ENCODE results near the gene FCHO1. TPM values are rescaled to one million over a fixed set of nuclear protein-coding genes. Genes with fewer than 3 reads are reported as not detected.

Gene FCHO1
- total RNA-seq, 1 experiment from 2014 or later, result 1.1 TPM

DNA sequence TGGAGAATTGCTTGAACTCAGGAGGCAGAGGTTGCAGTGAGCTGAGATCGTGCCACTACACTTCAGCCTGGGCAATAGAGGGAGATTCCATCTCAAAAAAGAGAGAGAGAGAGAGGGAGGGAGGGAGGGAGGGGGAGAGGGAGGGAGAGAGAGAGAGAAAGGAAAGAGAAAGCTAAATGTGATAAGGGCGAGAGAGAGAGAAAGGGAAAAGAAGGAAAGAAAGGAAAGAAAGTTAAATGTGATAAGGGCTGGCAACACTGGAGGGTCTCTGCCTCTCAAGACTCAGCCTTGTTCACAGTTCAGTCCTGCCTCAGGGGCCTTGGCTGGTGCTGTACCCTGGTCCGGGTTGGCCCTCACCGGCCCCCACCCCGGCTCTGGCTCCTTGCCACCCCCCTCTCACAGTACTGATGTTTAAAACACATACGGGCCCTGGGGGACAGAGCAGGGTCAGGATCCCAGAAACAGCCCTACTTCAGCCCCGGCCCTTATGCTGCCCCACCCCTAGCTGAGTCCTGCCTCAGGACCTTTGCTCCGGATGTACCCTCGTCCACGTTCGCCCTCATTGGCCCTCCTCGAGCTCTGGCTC is 28.5 kb upstream of the FCHO1 start:
- DNase-seq (ENCODE audit: low read depth, low spot score), result no peak
- no peak overlapping the region for H3K27ac ChIP-seq (ENCODE audit: low read length)
- no peaks in the 10 kb centered on the region for H3K27me3 ChIP-seq (ENCODE audit: control insufficient read depth, insufficient read depth, low read length)
- no peak for ATAC-seq
- BruUV-seq (replicated peaks), result no TSS peak
- TF ChIP-seq REST (IDR thresholded peaks at IDR 0.05; ENCODE audit: insufficient read depth in 1 of 2, low read depth in 2 of 2, low read length in 1 of 2) (no peak), SIN3A (IDR thresholded peaks at IDR 0.05; ENCODE audit: borderline replicate concordance, insufficient read depth, low read depth, low read length) (no peak), TCF7L2 (IDR thresholded peaks at IDR 0.05; ENCODE audit: low read depth, low read length) (no peak)
- TF ChIP-seq, protein P1, sequence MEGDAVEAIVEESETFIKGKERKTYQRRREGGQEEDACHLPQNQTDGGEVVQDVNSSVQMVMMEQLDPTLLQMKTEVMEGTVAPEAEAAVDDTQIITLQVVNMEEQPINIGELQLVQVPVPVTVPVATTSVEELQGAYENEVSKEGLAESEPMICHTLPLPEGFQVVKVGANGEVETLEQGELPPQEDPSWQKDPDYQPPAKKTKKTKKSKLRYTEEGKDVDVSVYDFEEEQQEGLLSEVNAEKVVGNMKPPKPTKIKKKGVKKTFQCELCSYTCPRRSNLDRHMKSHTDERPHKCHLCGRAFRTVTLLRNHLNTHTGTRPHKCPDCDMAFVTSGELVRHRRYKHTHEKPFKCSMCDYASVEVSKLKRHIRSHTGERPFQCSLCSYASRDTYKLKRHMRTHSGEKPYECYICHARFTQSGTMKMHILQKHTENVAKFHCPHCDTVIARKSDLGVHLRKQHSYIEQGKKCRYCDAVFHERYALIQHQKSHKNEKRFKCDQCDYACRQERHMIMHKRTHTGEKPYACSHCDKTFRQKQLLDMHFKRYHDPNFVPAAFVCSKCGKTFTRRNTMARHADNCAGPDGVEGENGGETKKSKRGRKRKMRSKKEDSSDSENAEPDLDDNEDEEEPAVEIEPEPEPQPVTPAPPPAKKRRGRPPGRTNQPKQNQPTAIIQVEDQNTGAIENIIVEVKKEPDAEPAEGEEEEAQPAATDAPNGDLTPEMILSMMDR (IDR thresholded peaks at IDR 0.05), result no peak
- H3K4me3 ChIP-seq (ENCODE audit: low read depth in 2 of 2, low read length in 2 of 2), result no peak overlapping the region
- peaks cover 9% of the 10 kb centered on the region for H3K4me1 ChIP-seq (ENCODE audit: control insufficient read depth, insufficient read depth, low read length)
- intact Hi-C loops (cut with micrococcal nuclease; ENCODE audit: unreplicated experiment), result no loop called here
- in situ Hi-C loops (cut with HindIII; ENCODE audit: low pct_unique_long_range_greater_than_20kb, low sequenced_read_pairs), result no loop called here
- ChIA-PET CTCF (no interaction called here), POLR2A (no interaction called here)
- H3K36me3 ChIP-seq (ENCODE audit: control insufficient read depth, insufficient read depth, low read length), result no peaks in the 10 kb centered on the region; the same call in 1 of the 2 replicates
- no peaks in the 10 kb centered on the region for H3K9me3 ChIP-seq (ENCODE audit: control insufficient read depth, insufficient read depth, low read depth, low read length)

DNA sequence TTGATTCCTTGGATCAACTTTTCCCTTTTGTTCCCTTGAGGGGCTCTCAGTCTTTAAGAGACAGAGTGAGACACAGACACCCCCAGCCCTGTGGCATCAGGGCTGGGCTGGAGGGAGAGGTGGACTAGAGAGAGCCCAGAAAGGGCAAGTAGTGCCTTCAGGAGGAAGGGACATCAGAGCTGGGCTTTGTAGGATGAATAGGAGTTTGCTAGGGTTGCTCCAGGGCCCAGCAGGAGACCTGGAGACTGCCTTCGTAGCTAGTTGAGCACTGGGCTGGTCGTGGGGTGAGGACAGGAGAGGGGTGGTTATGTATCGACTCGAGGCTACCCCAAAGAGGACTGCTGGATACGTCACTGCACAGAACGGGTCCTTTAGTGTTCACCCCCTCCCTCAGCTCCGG is 26.6 kb upstream of the FCHO1 start:
- no TSS peak for BruUV-seq (replicated peaks)
- Histone ChIP-seq H3K9me3 (ENCODE audit: control insufficient read depth, insufficient read depth, low read depth, low read length) (no peaks in the 10 kb centered on the region), H3K4me1 (ENCODE audit: control insufficient read depth, insufficient read depth, low read length) (peaks cover 6% of the 10 kb centered on the region), H3K36me3 (ENCODE audit: control insufficient read depth, insufficient read depth, low read length) (no peaks in the 10 kb centered on the region; the same call in 1 of the 2 replicates), H3K27me3 (ENCODE audit: control insufficient read depth, insufficient read depth, low read length) (no peaks in the 10 kb centered on the region), H3K27ac (ENCODE audit: low read length) (no peak overlapping the region), H3K4me3 (ENCODE audit: low read depth in 2 of 2, low read length in 2 of 2) (no peak overlapping the region)
- ChIA-PET CTCF (no interaction called here), POLR2A (no interaction called here)
- DNase-seq (ENCODE audit: low read depth, low spot score), result no peak
- ATAC-seq, result no peak
- TF ChIP-seq TCF7L2 (IDR thresholded peaks at IDR 0.05; ENCODE audit: low read depth, low read length) (no peak), POLR2AphosphoS5 (IDR thresholded peaks at IDR 0.05; ENCODE audit: low read depth, low read length) (no peak), REST (IDR thresholded peaks at IDR 0.05; ENCODE audit: insufficient read depth in 1 of 2, low read depth in 2 of 2, low read length in 1 of 2) (no peak), SIN3A (IDR thresholded peaks at IDR 0.05; ENCODE audit: borderline replicate concordance, insufficient read depth, low read depth, low read length) (no peak)
- TF ChIP-seq, protein P1 (IDR thresholded peaks at IDR 0.05), result no peak
- intact Hi-C loops (cut with micrococcal nuclease; ENCODE audit: unreplicated experiment), result no loop called here
- in situ Hi-C loops (cut with HindIII; ENCODE audit: low pct_unique_long_range_greater_than_20kb, low sequenced_read_pairs), result no loop called here

All from Panc1 (cell line).